ENCODE data around the gene ADIPOR2.

The ADIPOR2 gene

GRCh38 chr12:1666215-1666614 is 24.7 kb upstream of the ADIPOR2 start:
- no peak for DNase-seq (ENCODE audit: low read depth, low spot score)
- no peaks in the 10 kb centered on the region for H3K36me3 ChIP-seq (ENCODE audit: insufficient read depth, insufficient read length, low read length)
- H3K27me3 ChIP-seq (ENCODE audit: insufficient read depth, insufficient read length) = peaks cover 19% of the 10 kb centered on the region
- H3K9me3 ChIP-seq (ENCODE audit: insufficient read depth, low read length) = no peaks in the 10 kb centered on the region; the same call in 1 of the 2 replicates
- peaks cover 7% of the 10 kb centered on the region for H3K4me1 ChIP-seq (ENCODE audit: insufficient read depth, insufficient read length)
- no peak for TF ChIP-seq SUZ12 (IDR thresholded peaks at IDR 0.05; ENCODE audit: extremely low read depth, insufficient read depth, insufficient read length)
- no peak for TF ChIP-seq ZNF274 (IDR thresholded peaks at IDR 0.05; ENCODE audit: low read depth, low read length)
- no peak overlapping the region for H3K4me3 ChIP-seq (ENCODE audit: insufficient read length, low read depth)
- H3K9ac ChIP-seq (ENCODE audit: insufficient read length, low read depth) = no peak overlapping the region

- no peaks in the 10 kb centered on the region for H3K36me3 ChIP-seq (ENCODE audit: insufficient read depth, insufficient read length, low read length)
- peaks cover 7% of the 10 kb centered on the region for H3K4me1 ChIP-seq (ENCODE audit: insufficient read depth, insufficient read length)
- H3K9me3 ChIP-seq (ENCODE audit: insufficient read depth, low read length) = no peaks in the 10 kb centered on the region; the same call in 1 of the 2 replicates
- TF ChIP-seq ZNF274 (IDR thresholded peaks at IDR 0.05; ENCODE audit: low read depth, low read length) = no peak
- TF ChIP-seq YY1 (IDR thresholded peaks at IDR 0.05; ENCODE audit: insufficient read depth, insufficient read length) = no peak
- no peak for TF ChIP-seq SUZ12 (IDR thresholded peaks at IDR 0.05; ENCODE audit: extremely low read depth, insufficient read depth, insufficient read length)
- no peak overlapping the region for H3K9ac ChIP-seq (ENCODE audit: insufficient read length, low read depth)
- H3K4me3 ChIP-seq (ENCODE audit: insufficient read length, low read depth) = no peak overlapping the region
- DNase-seq (ENCODE audit: low read depth, low spot score) = no peak
- H3K27me3 ChIP-seq (ENCODE audit: insufficient read depth, insufficient read length) = peaks cover 16% of the 10 kb centered on the region
These were observed 24.1 kb upstream of the ADIPOR2 start for GRCh38 chr12:1666685-1667162.

- Histone ChIP-seq H3K4me3 (ENCODE audit: insufficient read length, low read depth) (no peak overlapping the region), H3K9ac (ENCODE audit: insufficient read length, low read depth) (no peak overlapping the region), H3K4me1 (ENCODE audit: insufficient read depth, insufficient read length) (peaks cover 5% of the 10 kb centered on the region)
These were observed 21.9 kb upstream of the ADIPOR2 start for GRCh38 chr12:1668833-1669543.

GRCh38 chr12:1670358-1671268 is 20.3 kb upstream of the ADIPOR2 start:
- no peak overlapping the region for H3K9ac ChIP-seq (ENCODE audit: insufficient read length, low read depth)
- no peaks in the 10 kb centered on the region for H3K9me3 ChIP-seq (ENCODE audit: insufficient read depth, low read length)
- H3K36me3 ChIP-seq (ENCODE audit: insufficient read depth, insufficient read length, low read length) = no peaks in the 10 kb centered on the region
- H3K4me3 ChIP-seq (ENCODE audit: insufficient read length, low read depth) = no peak overlapping the region
- peaks cover 5% of the 10 kb centered on the region for H3K4me1 ChIP-seq (ENCODE audit: insufficient read depth, insufficient read length)
- no peak for TF ChIP-seq YY1 (IDR thresholded peaks at IDR 0.05; ENCODE audit: insufficient read depth, insufficient read length)
- TF ChIP-seq ZNF274 (IDR thresholded peaks at IDR 0.05; ENCODE audit: low read depth, low read length) = no peak
- TF ChIP-seq SUZ12 (IDR thresholded peaks at IDR 0.05; ENCODE audit: extremely low read depth, insufficient read depth, insufficient read length) = no peak
- H3K27me3 ChIP-seq (ENCODE audit: insufficient read depth, insufficient read length) = no peaks in the 10 kb centered on the region
- no peak for DNase-seq (ENCODE audit: low read depth, low spot score)

More at GRCh38 chr12:1668833-1669543, 21.9 kb upstream of the ADIPOR2 start:
- no peak for TF ChIP-seq SUZ12 (IDR thresholded peaks at IDR 0.05; ENCODE audit: extremely low read depth, insufficient read depth, insufficient read length)
- TF ChIP-seq ZNF274 (IDR thresholded peaks at IDR 0.05; ENCODE audit: low read depth, low read length) = no peak
- TF ChIP-seq YY1 (IDR thresholded peaks at IDR 0.05; ENCODE audit: insufficient read depth, insufficient read length) = no peak
- DNase-seq (ENCODE audit: low read depth, low spot score) = no peak
- Histone ChIP-seq H3K9me3 (ENCODE audit: insufficient read depth, low read length) (no peaks in the 10 kb centered on the region), H3K27me3 (ENCODE audit: insufficient read depth, insufficient read length) (peaks cover 2% of the 10 kb centered on the region), H3K36me3 (ENCODE audit: insufficient read depth, insufficient read length, low read length) (no peaks in the 10 kb centered on the region)

GRCh38 chr12:1676043-1676442 is 14.8 kb upstream of the ADIPOR2 start:
- no peak for TF ChIP-seq SUZ12 (IDR thresholded peaks at IDR 0.05; ENCODE audit: extremely low read depth, insufficient read depth, insufficient read length)
- no peak for TF ChIP-seq ZNF274 (IDR thresholded peaks at IDR 0.05; ENCODE audit: low read depth, low read length)
- no peak for TF ChIP-seq YY1 (IDR thresholded peaks at IDR 0.05; ENCODE audit: insufficient read depth, insufficient read length)
- Histone ChIP-seq H3K9me3 (ENCODE audit: insufficient read depth, low read length) (no peaks in the 10 kb centered on the region), H3K36me3 (ENCODE audit: insufficient read depth, insufficient read length, low read length) (no peaks in the 10 kb centered on the region), H3K9ac (ENCODE audit: insufficient read length, low read depth) (no peak overlapping the region), H3K27me3 (ENCODE audit: insufficient read depth, insufficient read length) (no peaks in the 10 kb centered on the region), H3K4me3 (ENCODE audit: insufficient read length, low read depth) (no peak overlapping the region), H3K4me1 (ENCODE audit: insufficient read depth, insufficient read length) (no peaks in the 10 kb centered on the region)
- no peak for DNase-seq (ENCODE audit: low read depth, low spot score)

- Histone ChIP-seq H3K4me1 (ENCODE audit: insufficient read depth, insufficient read length) (no peaks in the 10 kb centered on the region), H3K36me3 (ENCODE audit: insufficient read depth, insufficient read length, low read length) (no peaks in the 10 kb centered on the region), H3K4me3 (ENCODE audit: insufficient read length, low read depth) (no peak overlapping the region), H3K9me3 (ENCODE audit: insufficient read depth, low read length) (no peaks in the 10 kb centered on the region), H3K27me3 (ENCODE audit: insufficient read depth, insufficient read length) (no peaks in the 10 kb centered on the region), H3K9ac (ENCODE audit: insufficient read length, low read depth) (no peak overlapping the region)
- TF ChIP-seq YY1 (IDR thresholded peaks at IDR 0.05; ENCODE audit: insufficient read depth, insufficient read length) = no peak
- no peak for TF ChIP-seq ZNF274 (IDR thresholded peaks at IDR 0.05; ENCODE audit: low read depth, low read length)
- TF ChIP-seq SUZ12 (IDR thresholded peaks at IDR 0.05; ENCODE audit: extremely low read depth, insufficient read depth, insufficient read length) = no peak
- no peak for DNase-seq (ENCODE audit: low read depth, low spot score)
These were observed 9.9 kb upstream of the ADIPOR2 start for GRCh38 chr12:1680804-1681492.
